ENCODE measurements around the gene RXYLT1. TPM values are rescaled to one million over a fixed set of nuclear protein-coding genes. Genes with fewer than 3 reads are reported as not detected.

Gene RXYLT1
- total and polyA plus RNA-seq, 2 of the 8 experiments (the other 6 are each of a cell fraction or from before 2014, with no cell fraction given): 3.8 to 10.9 TPM

- POLR2A ChIA-PET (ENCODE audit: partially characterized antibody): interaction anchor here (0.6 kb wide), 1 partner anchor 408 kb away, joined by 3 read pairs; no protein-coding TSS in a partner anchor
- Histone ChIP-seq H3K18ac (ENCODE audit: extremely low read depth, low read length) (no peak overlapping the region), H4K91ac (replicated peaks; ENCODE audit: insufficient read length, low read length) (no peak overlapping the region), H2BK120ac (replicated peaks; ENCODE audit: low read depth, low read length) (no peak overlapping the region), H2BK5ac (ENCODE audit: low read depth, low read length) (no peak overlapping the region), H3K4me1 (replicated peaks in 1 of 4; ENCODE audit: control insufficient read depth in 3 of 4, insufficient read depth in 4 of 4, low read length in 3 of 4) (no peaks in the 10 kb centered on the region), H3K27ac (ENCODE audit: low read depth, low read length) (no peak overlapping the region), H3K23ac (ENCODE audit: insufficient read length) (no peak overlapping the region), H3K27me3 (replicated peaks in 1 of 4; ENCODE audit: control insufficient read depth in 3 of 4, extremely low read depth in 1 of 4, insufficient read depth in 3 of 4, low read length in 3 of 4) (no peaks in the 10 kb centered on the region), H3K4me2 (ENCODE audit: insufficient read depth in 1 of 2, low read depth in 2 of 2, low read length in 2 of 2) (no peak overlapping the region), H3K79me1 (ENCODE audit: low read depth, low read length) (no peaks in the 10 kb centered on the region), H2AFZ (ENCODE audit: low read length) (no peak overlapping the region), H4K20me1 (replicated peaks in 1 of 2; ENCODE audit: control insufficient read depth in 1 of 2, insufficient read depth in 2 of 2, low read length in 2 of 2) (peaks cover 0 to 2% of the 10 kb centered on the region in 2 experiments), H3K4me3 (ENCODE audit: extremely low read depth in 1 of 4, insufficient read depth in 2 of 4, low read depth in 3 of 4, low read length in 4 of 4) (no peak overlapping the region), H3K4ac (replicated peaks; ENCODE audit: insufficient read length, low read depth, low read length) (no peak overlapping the region), H3K36me3 (ENCODE audit: control insufficient read depth in 2 of 4, insufficient read depth in 4 of 4, low read length in 3 of 4) (peaks cover 0 to 4% (median 0%) of the 10 kb centered on the region in 4 experiments; a peak in 1 of 8 replicates), H4K8ac (ENCODE audit: extremely low read depth, insufficient read depth, low read length) (no peak overlapping the region), H3K9ac (replicated peaks in 1 of 4; ENCODE audit: extremely low read depth in 1 of 4, low read depth in 3 of 4, low read length in 3 of 4) (no peak overlapping the region), H2BK12ac (ENCODE audit: low read depth, low read length) (no peak overlapping the region), H3K9me3 (ENCODE audit: insufficient read depth in 2 of 2, low read depth in 1 of 2, low read length in 1 of 2) (no peaks in the 10 kb centered on the region), H3K14ac (ENCODE audit: insufficient read length) (no peak overlapping the region), H2BK15ac (ENCODE audit: low read length) (no peak overlapping the region), H3K23me2 (ENCODE audit: low read depth, low read length) (no peaks in the 10 kb centered on the region; the same call in 1 of the 2 replicates), H3K79me2 (ENCODE audit: control insufficient read depth in 1 of 2, insufficient read depth in 2 of 2, low read length in 2 of 2) (no peaks in the 10 kb centered on the region), H4K5ac (ENCODE audit: insufficient read length, low read depth, low read length) (no peak overlapping the region), H3K56ac (replicated peaks; ENCODE audit: insufficient read length, low read depth, low read length) (no peak overlapping the region), H2BK20ac (ENCODE audit: low read length) (no peak overlapping the region), H2AK5ac (ENCODE audit: low read depth, low read length) (no peak overlapping the region)
- 73% methylated on average over 10 of the region's 10 CpGs; no CpG with 5 or more reads in 1 of the 2 experiments for WGBS, 2 experiments (ENCODE audit: extremely low coverage in 1 of 2, insufficient coverage in 1 of 2, insufficient read length in 1 of 2, insufficient replicate concordance in 2 of 2, low coverage in 1 of 2, low lambda C conversion rate in 2 of 2, missing lambda C conversion rate in 1 of 2)
- no peak for DNase-seq (ENCODE audit: low read depth in 1 of 2, low spot score in 2 of 2)
- FAIRE-seq: no peak
- CTCF ChIA-PET (ENCODE audit: partially characterized antibody): no interaction called here
- TF ChIP-seq SIN3A (conservative IDR thresholded peaks at IDR 0.05 in 1 of 2, IDR thresholded peaks at IDR 0.05 in 1 of 2; ENCODE audit: low read depth in 1 of 2, low read length in 2 of 2): no peak
- peak; percentile 89 for TF ChIP-seq TEAD4 (IDR thresholded peaks at IDR 0.05; ENCODE audit: low read depth, low read length)
- TF ChIP-seq, protein P1, sequence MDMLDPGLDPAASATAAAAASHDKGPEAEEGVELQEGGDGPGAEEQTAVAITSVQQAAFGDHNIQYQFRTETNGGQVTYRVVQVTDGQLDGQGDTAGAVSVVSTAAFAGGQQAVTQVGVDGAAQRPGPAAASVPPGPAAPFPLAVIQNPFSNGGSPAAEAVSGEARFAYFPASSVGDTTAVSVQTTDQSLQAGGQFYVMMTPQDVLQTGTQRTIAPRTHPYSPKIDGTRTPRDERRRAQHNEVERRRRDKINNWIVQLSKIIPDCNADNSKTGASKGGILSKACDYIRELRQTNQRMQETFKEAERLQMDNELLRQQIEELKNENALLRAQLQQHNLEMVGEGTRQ (IDR thresholded peaks at IDR 0.05; ENCODE audit: low read length): peak; percentile 78
- TF ChIP-seq FOSL1 (IDR thresholded peaks at IDR 0.05; ENCODE audit: insufficient read depth, low read depth, low read length): no peak
- TF ChIP-seq PHF8 (conservative IDR thresholded peaks at IDR 0.05; ENCODE audit: low read depth, low read length): no peak
- no peak for TF ChIP-seq POLR2AphosphoS5 (IDR thresholded peaks at IDR 0.05; ENCODE audit: low read depth, low read length)
- TF ChIP-seq BACH1 (IDR thresholded peaks at IDR 0.05; ENCODE audit: low read length): no peak
- no peak for TF ChIP-seq SAP30 (IDR thresholded peaks at IDR 0.05; ENCODE audit: insufficient read depth, insufficient replicate concordance, low read length)
- TF ChIP-seq NRF1 (IDR thresholded peaks at IDR 0.05; ENCODE audit: low read depth, low read length): no peak
- no peak for TF ChIP-seq SP1 (IDR thresholded peaks at IDR 0.05; ENCODE audit: low read depth, low read length)
Measured at GRCh38 chr12:63795032-63795687, 15.5 kb downstream of the RXYLT1 start.
